Measurements from ENCODE around the gene ROBO2. TPM values are rescaled to one million over a fixed set of nuclear protein-coding genes. Genes with fewer than 3 reads are reported as not detected.

ROBO2 gene
- total and polyA plus RNA-seq, 2 experiments from 2014 or later: 1.5 to 7.8 TPM

DNA sequence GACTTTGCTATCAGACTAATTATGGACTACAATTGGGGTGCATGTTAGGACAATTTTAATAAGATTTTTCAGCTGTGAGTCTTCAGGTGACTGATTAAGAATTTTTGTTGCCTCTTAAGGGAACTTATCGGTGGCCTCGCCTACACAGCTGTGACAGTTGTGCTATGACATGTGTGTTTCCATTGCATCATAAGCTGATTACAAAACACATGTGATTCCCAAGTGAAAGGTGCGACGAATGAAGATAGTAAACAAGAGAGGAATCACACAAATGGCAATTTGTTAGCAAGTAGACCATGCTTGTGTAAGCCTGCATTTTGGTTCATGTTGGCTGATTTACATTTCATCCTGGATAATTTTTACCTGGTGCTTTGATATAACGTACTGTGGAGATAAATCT lies 8.3 kb downstream of the ROBO2 start:
- H3K27ac Mint-ChIP-seq: no peak overlapping the region
- Histone ChIP-seq H3K27me3 (ENCODE audit: insufficient read depth) (no peaks in the 10 kb centered on the region), H3F3A (replicated peaks; ENCODE audit: low read depth) (no peaks in the 10 kb centered on the region), H3K27ac (ENCODE audit: low read depth) (no peak overlapping the region), H3K4me1 (ENCODE audit: insufficient read depth) (peaks cover 19% of the 10 kb centered on the region), H3K36me3 (ENCODE audit: insufficient read depth) (no peaks in the 10 kb centered on the region), H4K20me1 (replicated peaks; ENCODE audit: insufficient read depth) (no peaks in the 10 kb centered on the region), H3K4me3 (no peak overlapping the region), H3K4me2 (no peak overlapping the region), H3K9me2 (ENCODE audit: insufficient read depth) (no peaks in the 10 kb centered on the region), H2AFZ (no peak overlapping the region), H3K79me2 (replicated peaks; ENCODE audit: insufficient read depth) (no peaks in the 10 kb centered on the region)
- H3K27me3 Mint-ChIP-seq (ENCODE audit: insufficient read depth, low read depth, poor library complexity): no peaks in the 10 kb centered on the region
- H3K4me1 Mint-ChIP-seq: peaks cover 21% of the 10 kb centered on the region
- ATAC-seq (no peak), DNase-seq (ENCODE audit: low spot score) (no peak)
- no peak overlapping the region for H3K4me3 Mint-ChIP-seq
- H3K9me3 Mint-ChIP-seq: no peaks in the 10 kb centered on the region
- no peaks in the 10 kb centered on the region for H3K36me3 Mint-ChIP-seq (ENCODE audit: low read depth)
- TF ChIP-seq ZNF331 (CRISPR knock-in tag; IDR thresholded peaks at IDR 0.05; ENCODE audit: low read depth): no peak
- TF ChIP-seq CREB1 (CRISPR knock-in tag; IDR thresholded peaks at IDR 0.05; ENCODE audit: low read depth): no peak
- TF ChIP-seq POLR2AphosphoS5 (IDR thresholded peaks at IDR 0.05; ENCODE audit: low read depth): no peak
- TF ChIP-seq NANOG (IDR thresholded peaks at IDR 0.05; ENCODE audit: borderline replicate concordance): no peak
- no peak for TF ChIP-seq EZH2 (IDR thresholded peaks at IDR 0.05; ENCODE audit: low read depth, unreplicated experiment)
- TF ChIP-seq, protein P1, sequence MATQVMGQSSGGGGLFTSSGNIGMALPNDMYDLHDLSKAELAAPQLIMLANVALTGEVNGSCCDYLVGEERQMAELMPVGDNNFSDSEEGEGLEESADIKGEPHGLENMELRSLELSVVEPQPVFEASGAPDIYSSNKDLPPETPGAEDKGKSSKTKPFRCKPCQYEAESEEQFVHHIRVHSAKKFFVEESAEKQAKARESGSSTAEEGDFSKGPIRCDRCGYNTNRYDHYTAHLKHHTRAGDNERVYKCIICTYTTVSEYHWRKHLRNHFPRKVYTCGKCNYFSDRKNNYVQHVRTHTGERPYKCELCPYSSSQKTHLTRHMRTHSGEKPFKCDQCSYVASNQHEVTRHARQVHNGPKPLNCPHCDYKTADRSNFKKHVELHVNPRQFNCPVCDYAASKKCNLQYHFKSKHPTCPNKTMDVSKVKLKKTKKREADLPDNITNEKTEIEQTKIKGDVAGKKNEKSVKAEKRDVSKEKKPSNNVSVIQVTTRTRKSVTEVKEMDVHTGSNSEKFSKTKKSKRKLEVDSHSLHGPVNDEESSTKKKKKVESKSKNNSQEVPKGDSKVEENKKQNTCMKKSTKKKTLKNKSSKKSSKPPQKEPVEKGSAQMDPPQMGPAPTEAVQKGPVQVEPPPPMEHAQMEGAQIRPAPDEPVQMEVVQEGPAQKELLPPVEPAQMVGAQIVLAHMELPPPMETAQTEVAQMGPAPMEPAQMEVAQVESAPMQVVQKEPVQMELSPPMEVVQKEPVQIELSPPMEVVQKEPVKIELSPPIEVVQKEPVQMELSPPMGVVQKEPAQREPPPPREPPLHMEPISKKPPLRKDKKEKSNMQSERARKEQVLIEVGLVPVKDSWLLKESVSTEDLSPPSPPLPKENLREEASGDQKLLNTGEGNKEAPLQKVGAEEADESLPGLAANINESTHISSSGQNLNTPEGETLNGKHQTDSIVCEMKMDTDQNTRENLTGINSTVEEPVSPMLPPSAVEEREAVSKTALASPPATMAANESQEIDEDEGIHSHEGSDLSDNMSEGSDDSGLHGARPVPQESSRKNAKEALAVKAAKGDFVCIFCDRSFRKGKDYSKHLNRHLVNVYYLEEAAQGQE (IDR thresholded peaks at IDR 0.05; ENCODE audit: unreplicated experiment): no peak
- TF ChIP-seq, protein P2, sequence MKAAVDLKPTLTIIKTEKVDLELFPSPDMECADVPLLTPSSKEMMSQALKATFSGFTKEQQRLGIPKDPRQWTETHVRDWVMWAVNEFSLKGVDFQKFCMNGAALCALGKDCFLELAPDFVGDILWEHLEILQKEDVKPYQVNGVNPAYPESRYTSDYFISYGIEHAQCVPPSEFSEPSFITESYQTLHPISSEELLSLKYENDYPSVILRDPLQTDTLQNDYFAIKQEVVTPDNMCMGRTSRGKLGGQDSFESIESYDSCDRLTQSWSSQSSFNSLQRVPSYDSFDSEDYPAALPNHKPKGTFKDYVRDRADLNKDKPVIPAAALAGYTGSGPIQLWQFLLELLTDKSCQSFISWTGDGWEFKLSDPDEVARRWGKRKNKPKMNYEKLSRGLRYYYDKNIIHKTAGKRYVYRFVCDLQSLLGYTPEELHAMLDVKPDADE (IDR thresholded peaks at IDR 0.05): no peak
- TF ChIP-seq STAT1 (IDR thresholded peaks at IDR 0.05; ENCODE audit: unreplicated experiment): no peak
- no peak for TF ChIP-seq ZNF114 (CRISPR knock-in tag; IDR thresholded peaks at IDR 0.05)
- TF ChIP-seq, protein P3, sequence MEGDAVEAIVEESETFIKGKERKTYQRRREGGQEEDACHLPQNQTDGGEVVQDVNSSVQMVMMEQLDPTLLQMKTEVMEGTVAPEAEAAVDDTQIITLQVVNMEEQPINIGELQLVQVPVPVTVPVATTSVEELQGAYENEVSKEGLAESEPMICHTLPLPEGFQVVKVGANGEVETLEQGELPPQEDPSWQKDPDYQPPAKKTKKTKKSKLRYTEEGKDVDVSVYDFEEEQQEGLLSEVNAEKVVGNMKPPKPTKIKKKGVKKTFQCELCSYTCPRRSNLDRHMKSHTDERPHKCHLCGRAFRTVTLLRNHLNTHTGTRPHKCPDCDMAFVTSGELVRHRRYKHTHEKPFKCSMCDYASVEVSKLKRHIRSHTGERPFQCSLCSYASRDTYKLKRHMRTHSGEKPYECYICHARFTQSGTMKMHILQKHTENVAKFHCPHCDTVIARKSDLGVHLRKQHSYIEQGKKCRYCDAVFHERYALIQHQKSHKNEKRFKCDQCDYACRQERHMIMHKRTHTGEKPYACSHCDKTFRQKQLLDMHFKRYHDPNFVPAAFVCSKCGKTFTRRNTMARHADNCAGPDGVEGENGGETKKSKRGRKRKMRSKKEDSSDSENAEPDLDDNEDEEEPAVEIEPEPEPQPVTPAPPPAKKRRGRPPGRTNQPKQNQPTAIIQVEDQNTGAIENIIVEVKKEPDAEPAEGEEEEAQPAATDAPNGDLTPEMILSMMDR (conservative IDR thresholded peaks at IDR 0.05; ENCODE audit: low read depth in 2 of 2): no peak
- TF ChIP-seq EZH2phosphoT487 (IDR thresholded peaks at IDR 0.05; ENCODE audit: unreplicated experiment): no peak
- TF ChIP-seq, protein P4, sequence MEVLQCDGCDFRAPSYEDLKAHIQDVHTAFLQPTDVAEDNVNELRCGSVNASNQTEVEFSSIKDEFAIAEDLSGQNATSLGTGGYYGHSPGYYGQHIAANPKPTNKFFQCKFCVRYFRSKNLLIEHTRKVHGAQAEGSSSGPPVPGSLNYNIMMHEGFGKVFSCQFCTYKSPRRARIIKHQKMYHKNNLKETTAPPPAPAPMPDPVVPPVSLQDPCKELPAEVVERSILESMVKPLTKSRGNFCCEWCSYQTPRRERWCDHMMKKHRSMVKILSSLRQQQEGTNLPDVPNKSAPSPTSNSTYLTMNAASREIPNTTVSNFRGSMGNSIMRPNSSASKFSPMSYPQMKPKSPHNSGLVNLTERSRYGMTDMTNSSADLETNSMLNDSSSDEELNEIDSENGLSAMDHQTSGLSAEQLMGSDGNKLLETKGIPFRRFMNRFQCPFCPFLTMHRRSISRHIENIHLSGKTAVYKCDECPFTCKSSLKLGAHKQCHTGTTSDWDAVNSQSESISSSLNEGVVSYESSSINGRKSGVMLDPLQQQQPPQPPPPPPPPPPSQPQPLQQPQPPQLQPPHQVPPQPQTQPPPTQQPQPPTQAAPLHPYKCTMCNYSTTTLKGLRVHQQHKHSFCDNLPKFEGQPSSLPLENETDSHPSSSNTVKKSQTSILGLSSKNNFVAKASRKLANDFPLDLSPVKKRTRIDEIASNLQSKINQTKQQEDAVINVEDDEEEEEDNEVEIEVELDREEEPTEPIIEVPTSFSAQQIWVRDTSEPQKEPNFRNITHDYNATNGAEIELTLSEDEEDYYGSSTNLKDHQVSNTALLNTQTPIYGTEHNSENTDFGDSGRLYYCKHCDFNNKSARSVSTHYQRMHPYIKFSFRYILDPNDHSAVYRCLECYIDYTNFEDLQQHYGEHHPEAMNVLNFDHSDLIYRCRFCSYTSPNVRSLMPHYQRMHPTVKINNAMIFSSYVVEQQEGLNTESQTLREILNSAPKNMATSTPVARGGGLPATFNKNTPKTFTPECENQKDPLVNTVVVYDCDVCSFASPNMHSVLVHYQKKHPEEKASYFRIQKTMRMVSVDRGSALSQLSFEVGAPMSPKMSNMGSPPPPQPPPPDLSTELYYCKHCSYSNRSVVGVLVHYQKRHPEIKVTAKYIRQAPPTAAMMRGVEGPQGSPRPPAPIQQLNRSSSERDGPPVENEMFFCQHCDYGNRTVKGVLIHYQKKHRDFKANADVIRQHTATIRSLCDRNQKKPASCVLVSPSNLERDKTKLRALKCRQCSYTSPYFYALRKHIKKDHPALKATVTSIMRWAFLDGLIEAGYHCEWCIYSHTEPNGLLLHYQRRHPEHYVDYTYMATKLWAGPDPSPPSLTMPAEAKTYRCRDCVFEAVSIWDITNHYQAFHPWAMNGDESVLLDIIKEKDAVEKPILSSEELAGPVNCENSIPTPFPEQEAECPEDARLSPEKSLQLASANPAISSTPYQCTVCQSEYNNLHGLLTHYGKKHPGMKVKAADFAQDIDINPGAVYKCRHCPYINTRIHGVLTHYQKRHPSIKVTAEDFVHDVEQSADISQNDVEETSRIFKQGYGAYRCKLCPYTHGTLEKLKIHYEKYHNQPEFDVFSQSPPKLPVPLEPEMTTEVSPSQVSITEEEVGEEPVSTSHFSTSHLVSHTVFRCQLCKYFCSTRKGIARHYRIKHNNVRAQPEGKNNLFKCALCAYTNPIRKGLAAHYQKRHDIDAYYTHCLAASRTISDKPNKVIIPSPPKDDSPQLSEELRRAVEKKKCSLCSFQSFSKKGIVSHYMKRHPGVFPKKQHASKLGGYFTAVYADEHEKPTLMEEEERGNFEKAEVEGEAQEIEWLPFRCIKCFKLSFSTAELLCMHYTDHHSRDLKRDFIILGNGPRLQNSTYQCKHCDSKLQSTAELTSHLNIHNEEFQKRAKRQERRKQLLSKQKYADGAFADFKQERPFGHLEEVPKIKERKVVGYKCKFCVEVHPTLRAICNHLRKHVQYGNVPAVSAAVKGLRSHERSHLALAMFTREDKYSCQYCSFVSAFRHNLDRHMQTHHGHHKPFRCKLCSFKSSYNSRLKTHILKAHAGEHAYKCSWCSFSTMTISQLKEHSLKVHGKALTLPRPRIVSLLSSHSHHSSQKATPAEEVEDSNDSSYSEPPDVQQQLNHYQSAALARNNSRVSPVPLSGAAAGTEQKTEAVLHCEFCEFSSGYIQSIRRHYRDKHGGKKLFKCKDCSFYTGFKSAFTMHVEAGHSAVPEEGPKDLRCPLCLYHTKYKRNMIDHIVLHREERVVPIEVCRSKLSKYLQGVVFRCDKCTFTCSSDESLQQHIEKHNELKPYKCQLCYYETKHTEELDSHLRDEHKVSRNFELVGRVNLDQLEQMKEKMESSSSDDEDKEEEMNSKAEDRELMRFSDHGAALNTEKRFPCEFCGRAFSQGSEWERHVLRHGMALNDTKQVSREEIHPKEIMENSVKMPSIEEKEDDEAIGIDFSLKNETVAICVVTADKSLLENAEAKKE (CRISPR knock-in tag; IDR thresholded peaks at IDR 0.05): no peak
- no peak for TF ChIP-seq JUNB (IDR thresholded peaks at IDR 0.05; ENCODE audit: unreplicated experiment)
